Erythroblast (primary cell): ENCODE results near the gene NFYC.

Experiments
- GATA1 ChIP-seq: IDR thresholded peaks from 2 replicates; pipeline ENCODE4 v1.6.1; 2011; ENCODE audit warnings: low read depth, mild to moderate bottlenecking, control low read depth, low read length, moderate library complexity
- POLR2A ChIP-seq: IDR thresholded peaks from 2 replicates; pipeline ENCODE4 v1.6.1; 2011; ENCODE audit warnings: mild to moderate bottlenecking, low read length

GRCh38 chr1:40691538-40692428, at the start of gene NFYC:
- TF ChIP-seq POLR2A, result peak; percentile 96
- TF ChIP-seq GATA1, result no peak
